Smooth muscle cell (in vitro differentiated cells): Measurements from ENCODE around the gene SHISAL1. TPM values are rescaled to one million over a fixed set of nuclear protein-coding genes. Genes with fewer than 3 reads are reported as not detected.

Experiments used
- DNase-seq: peaks from one replicate; lab custom pipeline; 2025; ENCODE audit not compliant: unreplicated experiment; lab: John Stamatoyannopoulos, UW
- H2AFZ ChIP-seq: fragments of 200-600 bp; sonication (generic); 2 replicates; pipeline ENCODE4 v1.6.0; 2016; ENCODE audit warnings: antibody characterized with exemption, low read depth, mild to moderate bottlenecking
- H3F3A ChIP-seq: fragments of 200-600 bp; sonication (generic); 2 replicates; pipeline ENCODE4 v1.6.0; 2017; ENCODE audit warnings: antibody characterized with exemption, low read depth
- H3K27ac ChIP-seq: fragments of 200-600 bp; sonication (generic); 2 replicates; pipeline ENCODE4 v1.5.1; 2016; ENCODE audit warnings: low read depth, mild to moderate bottlenecking
- H3K27me3 ChIP-seq: fragments of 200-600 bp; sonication (generic); 2 replicates; pipeline ENCODE4 v1.6.1; 2016; ENCODE audit warnings: low read depth, mild to moderate bottlenecking
- H3K36me3 ChIP-seq: fragments of 200-600 bp; sonication (generic); 2 replicates; pipeline ENCODE4 v1.5.1; 2016; ENCODE audit warnings: low read depth
- H3K4me1 ChIP-seq: fragments of 200-600 bp; sonication (generic); 2 replicates; pipeline ENCODE4 v1.5.1; 2016; ENCODE audit warnings: low read depth
- H3K4me2 ChIP-seq: fragments of 200-600 bp; sonication (generic); 2 replicates; pipeline ENCODE4 v1.6.0; 2016; ENCODE audit warnings: mild to moderate bottlenecking
- H3K4me3 ChIP-seq: fragments of 200-600 bp; sonication (generic); 2 replicates; pipeline ENCODE4 v1.5.1; 2016; ENCODE audit warnings: mild to moderate bottlenecking
- H3K79me2 ChIP-seq: fragments of 200-600 bp; sonication (generic); 2 replicates; pipeline ENCODE4 v1.6.0; 2016; ENCODE audit warnings: low read depth, mild to moderate bottlenecking
- H3K9ac ChIP-seq: fragments of 200-600 bp; sonication (generic); 2 replicates; pipeline ENCODE4 v1.6.0; 2016; ENCODE audit warnings: low read depth
- H3K9me3 ChIP-seq: fragments of 200-600 bp; sonication (generic); replicated peaks from 2 replicates; pipeline ENCODE4 v1.5.1; 2016; ENCODE audit warnings: low read depth
- H4K20me1 ChIP-seq: fragments of 200-600 bp; sonication (generic); 2 replicates; pipeline ENCODE4 v1.6.0; 2016; ENCODE audit warnings: low read depth
- WGBS: methylation state at CpG from one replicate; pipeline ENCODE4 v1.1.7; 2016; ENCODE audit warnings: low lambda C conversion rate; 5-methylcytosine and 5-hydroxymethylcytosine counted together
- polyA plus RNA-seq: library from polyadenylated mRNA; unstranded; fragments of >200 nt; fragmentation: Nextera tagmentation; extraction: Ambion mirVana; gene quantifications from 2 replicates; pipeline ENCODE4 v1.2.1, GENCODE V29; 2016
- total RNA-seq: library from RNA; depleted of rRNA; stranded (reverse); fragments of >200 nt; gene quantifications from 2 replicates; pipeline ENCODE4 v1.2.3, GENCODE V29; 2014
- TF ChIP-seq, protein P1 (sequence below): fragments of 200-600 bp; sonication (generic); IDR thresholded peaks from 2 replicates; pipeline ENCODE4 v1.5.1; 2017; ENCODE audit warnings: borderline replicate concordance, mild to moderate bottlenecking, antibody characterized with exemption; ENCODE audit not compliant: insufficient read depth, poor library complexity, severe bottlenecking

SHISAL1 gene
- total and polyA plus RNA-seq, 2 experiments from 2014 or later, result 0.78 to 1.9 TPM

DNA sequence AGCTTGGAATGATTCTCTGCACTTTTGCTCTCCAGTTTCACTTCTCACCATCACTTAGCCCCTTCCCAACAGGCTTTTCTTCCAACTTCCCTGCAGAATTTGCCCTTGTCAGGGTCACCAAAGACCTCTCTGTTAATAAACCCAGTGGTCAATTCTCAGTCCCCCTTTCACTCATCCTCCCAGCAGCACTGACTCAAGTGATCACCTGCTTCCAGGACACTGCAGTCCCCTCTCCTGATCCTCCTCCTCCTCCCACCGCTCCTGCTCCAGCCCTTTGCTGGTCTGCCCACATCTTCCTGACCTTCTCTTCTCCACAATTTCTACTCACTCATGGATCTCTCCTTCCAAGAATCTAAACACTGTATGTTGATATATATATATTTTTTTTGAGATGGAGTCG is 57.9 kb downstream of the SHISAL1 start:
- Histone ChIP-seq H3F3A (no peaks in the 10 kb centered on the region), H3K9ac (no peak overlapping the region), H3K27ac (no peak overlapping the region), H3K9me3 (no peaks in the 10 kb centered on the region), H3K36me3 (no peaks in the 10 kb centered on the region), H3K79me2 (no peaks in the 10 kb centered on the region), H3K27me3 (no peaks in the 10 kb centered on the region), H3K4me1 (no peaks in the 10 kb centered on the region), H2AFZ (no peak overlapping the region), H3K4me2 (no peak overlapping the region), H3K4me3 (no peak overlapping the region), H4K20me1 (no peaks in the 10 kb centered on the region)
- WGBS, result 91% methylated on average over 2 of the region's 2 CpGs
- TF ChIP-seq, protein P1, sequence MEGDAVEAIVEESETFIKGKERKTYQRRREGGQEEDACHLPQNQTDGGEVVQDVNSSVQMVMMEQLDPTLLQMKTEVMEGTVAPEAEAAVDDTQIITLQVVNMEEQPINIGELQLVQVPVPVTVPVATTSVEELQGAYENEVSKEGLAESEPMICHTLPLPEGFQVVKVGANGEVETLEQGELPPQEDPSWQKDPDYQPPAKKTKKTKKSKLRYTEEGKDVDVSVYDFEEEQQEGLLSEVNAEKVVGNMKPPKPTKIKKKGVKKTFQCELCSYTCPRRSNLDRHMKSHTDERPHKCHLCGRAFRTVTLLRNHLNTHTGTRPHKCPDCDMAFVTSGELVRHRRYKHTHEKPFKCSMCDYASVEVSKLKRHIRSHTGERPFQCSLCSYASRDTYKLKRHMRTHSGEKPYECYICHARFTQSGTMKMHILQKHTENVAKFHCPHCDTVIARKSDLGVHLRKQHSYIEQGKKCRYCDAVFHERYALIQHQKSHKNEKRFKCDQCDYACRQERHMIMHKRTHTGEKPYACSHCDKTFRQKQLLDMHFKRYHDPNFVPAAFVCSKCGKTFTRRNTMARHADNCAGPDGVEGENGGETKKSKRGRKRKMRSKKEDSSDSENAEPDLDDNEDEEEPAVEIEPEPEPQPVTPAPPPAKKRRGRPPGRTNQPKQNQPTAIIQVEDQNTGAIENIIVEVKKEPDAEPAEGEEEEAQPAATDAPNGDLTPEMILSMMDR, result no peak
- no peak for DNase-seq

DNA sequence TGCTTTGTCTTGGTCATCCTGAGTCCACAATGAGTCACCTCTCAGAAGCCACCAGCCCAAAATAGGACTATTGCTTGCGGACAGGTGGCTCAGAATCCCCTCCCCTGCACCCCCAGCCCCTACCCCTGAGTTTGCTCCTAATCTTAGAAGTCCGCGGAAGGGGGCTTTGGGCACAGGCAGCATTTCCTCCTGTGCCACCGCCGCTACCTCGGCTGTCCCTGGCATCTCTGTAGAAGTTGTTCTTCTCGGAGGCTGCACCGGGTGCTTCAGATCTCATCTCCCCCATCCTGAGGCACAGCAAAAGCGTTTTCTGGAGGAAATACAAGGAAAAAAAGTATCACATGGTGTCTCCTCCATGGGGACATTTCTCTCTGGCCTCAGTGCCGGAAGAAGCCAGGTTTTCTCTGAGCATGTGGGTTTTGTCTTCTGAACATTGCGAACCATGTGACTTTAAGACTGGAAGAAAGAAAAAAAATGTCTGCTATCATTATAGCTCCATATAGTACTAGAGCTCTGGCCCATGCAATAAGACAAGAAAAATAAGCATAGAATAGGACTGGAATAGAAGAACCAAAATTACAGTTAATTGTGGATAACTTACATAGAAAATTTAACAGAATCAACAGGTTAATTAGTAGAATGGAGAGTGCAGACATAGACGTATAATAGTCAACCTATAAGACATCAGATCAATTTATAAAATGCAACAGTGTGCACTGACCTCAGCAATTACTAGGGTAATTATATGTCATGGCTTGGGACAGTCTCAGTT is 63.2 kb downstream of the SHISAL1 start:
- DNase-seq, result no peak
- TF ChIP-seq, protein P1, result no peak
- H4K20me1 ChIP-seq, result no peaks in the 10 kb centered on the region

DNA sequence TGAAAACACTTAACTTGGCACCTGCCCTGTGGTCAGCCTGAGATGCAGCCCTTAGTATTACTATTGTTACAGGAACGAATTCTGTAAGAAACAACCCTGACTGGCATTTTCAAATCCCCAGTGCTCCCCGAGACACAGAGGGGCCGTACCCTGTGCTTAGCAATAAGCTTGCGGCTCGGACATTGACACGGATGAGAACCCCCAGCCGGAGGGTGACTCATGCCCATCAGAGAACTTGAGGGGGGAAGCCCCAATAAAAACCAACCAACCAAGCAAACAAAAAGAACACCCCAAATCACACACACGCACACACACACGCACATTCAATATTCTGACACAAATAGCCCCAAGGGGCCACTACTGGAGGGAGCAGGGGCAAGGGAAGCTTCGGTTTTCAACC is 63.8 kb downstream of the SHISAL1 start:
- 94% methylated on average over 10 of the region's 10 CpGs for WGBS
- Histone ChIP-seq H3K4me3 (no peak overlapping the region), H3K9me3 (no peaks in the 10 kb centered on the region), H3K79me2 (no peaks in the 10 kb centered on the region), H3K36me3 (no peaks in the 10 kb centered on the region), H2AFZ (no peak overlapping the region), H3K4me2 (no peak overlapping the region), H3K27ac (no peak overlapping the region), H3F3A (no peaks in the 10 kb centered on the region), H3K27me3 (no peaks in the 10 kb centered on the region), H3K4me1 (no peaks in the 10 kb centered on the region), H3K9ac (no peak overlapping the region), H4K20me1 (no peaks in the 10 kb centered on the region)
- TF ChIP-seq, protein P1, result no peak
- DNase-seq, result no peak

More for the DNA sequence above, 63.2 kb downstream of the SHISAL1 start:
- no peaks in the 10 kb centered on the region for H3K27me3 ChIP-seq
- WGBS, result 95% methylated on average over 12 of the region's 12 CpGs
- H3K36me3 ChIP-seq, result no peaks in the 10 kb centered on the region
- H3K4me1 ChIP-seq, result no peaks in the 10 kb centered on the region
- no peak overlapping the region for H3K9ac ChIP-seq
- no peaks in the 10 kb centered on the region for H3K9me3 ChIP-seq
- H3K79me2 ChIP-seq, result no peaks in the 10 kb centered on the region
- H3K4me3 ChIP-seq, result no peak overlapping the region
- H3F3A ChIP-seq, result no peaks in the 10 kb centered on the region
- H2AFZ ChIP-seq, result no peak overlapping the region
- no peak overlapping the region for H3K27ac ChIP-seq
- H3K4me2 ChIP-seq, result no peak overlapping the region
